ENCODE data around the gene AMELY. TPM values are rescaled to one million over a fixed set of nuclear protein-coding genes. Genes with fewer than 3 reads are reported as not detected.

Gene AMELY
- total RNA-seq, 1 donor: not detected

Other genes starting within 250 kb of the AMELY start
- gene TBL1Y, start 1.1 kb downstream of the AMELY start, total RNA-seq: under 0.01 TPM

Measured in hematopoietic multipotent progenitor cell (in vitro differentiated cells).